IMR-90 (cell line): ENCODE data around the gene CCNDBP1. TPM values are rescaled to one million over a fixed set of nuclear protein-coding genes. Genes with fewer than 3 reads are reported as not detected.

Source experiments
- ATAC-seq: fragments of 200-7000 bp; cut with Tn5 transposase; 2 replicates; pipeline ENCODE4 v1.9.1; 2020; ENCODE audit warnings: low read depth, mild to moderate bottlenecking, moderate library complexity
- BruUV-seq: library from RNA; stranded (reverse); fragments of 400-500 nt; replicated peaks from 2 replicates; lab custom pipeline; 2021; lab: Mats Ljungman, UMichigan
- CTCF ChIA-PET: fragments of 300-600 bp; formaldehyde crosslinking; extraction: SDS; loops from one replicate; lab custom pipeline; 2021; ENCODE audit warnings: antibody characterized with exemption; lab: Yijun Ruan, JAX
- POLR2A ChIA-PET: fragments of 300-600 bp; sonication (Branson Sonifier 250); formaldehyde crosslinking; loops from one replicate; lab custom pipeline; 2022; ENCODE audit warnings: antibody characterized with exemption; ENCODE audit not compliant: unreplicated experiment; lab: Charles Lee
- DNase-seq: peaks from one replicate; pipeline ENCODE4 v3.0.0; 2013
- H2AFZ ChIP-seq: replicated peaks from 2 replicates; pipeline ENCODE3; 2013; ENCODE audit warnings: low read length, mild to moderate bottlenecking; ENCODE audit not compliant: poor library complexity
- H2AK5ac ChIP-seq: 2 replicates; pipeline ENCODE4 v1.6.1; 2013; ENCODE audit warnings: low read depth, low read length, inconsistent platforms
- H2AK9ac ChIP-seq: replicated peaks from 2 replicates; pipeline ENCODE3; 2013; ENCODE audit warnings: mild to moderate bottlenecking, low read depth, low read length, moderate library complexity; ENCODE audit not compliant: poor library complexity
- H2BK120ac ChIP-seq: 2 replicates; pipeline ENCODE4 v1.6.1; 2013; ENCODE audit warnings: low read depth, low read length, inconsistent platforms
- H2BK15ac ChIP-seq: 3 replicates; pipeline ENCODE4 v1.6.1; 2013; ENCODE audit warnings: low read depth, low read length, inconsistent platforms
- H2BK20ac ChIP-seq: 2 replicates; pipeline ENCODE4 v1.6.1; 2013; ENCODE audit warnings: low read depth, mild to moderate bottlenecking, inconsistent platforms, low read length, moderate library complexity
- H2BK5ac ChIP-seq: 2 replicates; pipeline ENCODE4 v1.6.1; 2013; ENCODE audit warnings: mild to moderate bottlenecking, low read depth, low read length, inconsistent platforms; ENCODE audit not compliant: poor library complexity, severe bottlenecking
- H3K14ac ChIP-seq: replicated peaks from 2 replicates; pipeline ENCODE4 v1.6.1; 2013; ENCODE audit warnings: low read depth, low read length, inconsistent platforms
- H3K18ac ChIP-seq: 2 replicates; pipeline ENCODE4 v1.6.1; 2013; ENCODE audit warnings: low read depth, low read length, control low read depth
- H3K23ac ChIP-seq: 2 replicates; pipeline ENCODE4 v1.6.1; 2013; ENCODE audit warnings: low read depth, low read length, inconsistent platforms
- H3K27ac ChIP-seq: 2 replicates; pipeline ENCODE4 v1.5.1; 2013; ENCODE audit warnings: mild to moderate bottlenecking, control low read depth, low read length; ENCODE audit not compliant: insufficient read depth
- H3K27me3 ChIP-seq: 2 replicates; pipeline ENCODE4 v1.6.1; 2013; ENCODE audit warnings: low read length; ENCODE audit not compliant: control insufficient read depth, insufficient read depth
- H3K36me3 ChIP-seq: 2 replicates; pipeline ENCODE4 v1.6.1; 2013; ENCODE audit warnings: low read length, mixed read lengths; ENCODE audit not compliant: control insufficient read depth, insufficient read depth
- H3K4ac ChIP-seq: 2 replicates; pipeline ENCODE4 v1.6.1; 2013; ENCODE audit warnings: low read depth, low read length, inconsistent platforms
- H3K4me1 ChIP-seq: 2 replicates; pipeline ENCODE4 v1.6.1; 2013; ENCODE audit warnings: low read length, mixed read lengths; ENCODE audit not compliant: control insufficient read depth, insufficient read depth
- H3K4me2 ChIP-seq: 2 replicates; pipeline ENCODE4 v1.6.1; 2013; ENCODE audit warnings: low read depth, mild to moderate bottlenecking, control low read depth, low read length, moderate library complexity
- H3K4me3 ChIP-seq: 2 replicates; pipeline ENCODE4 v1.5.1; 2013; ENCODE audit warnings: low read depth, mild to moderate bottlenecking, control low read depth, low read length, moderate library complexity; ENCODE audit not compliant: insufficient read depth
- H3K56ac ChIP-seq: 2 replicates; pipeline ENCODE4 v1.6.1; 2013; ENCODE audit warnings: low read length, inconsistent platforms; ENCODE audit not compliant: insufficient read depth; ENCODE audit errors: extremely low read depth
- H3K79me1 ChIP-seq, 2 experiments: 2 replicates each; pipeline ENCODE4 v1.6.1; 2013; ENCODE audit warnings: low read length in 2 of 2, inconsistent platforms in 1 of 2, low read depth in 1 of 2
- H3K9ac ChIP-seq: 2 replicates; pipeline ENCODE4 v1.6.1; 2013; ENCODE audit warnings: low read depth, low read length, control low read depth
- H3K9me1 ChIP-seq: 2 replicates; pipeline ENCODE4 v1.6.1; 2013; ENCODE audit warnings: low read length, inconsistent platforms; ENCODE audit not compliant: insufficient read depth
- H3K9me3 ChIP-seq: 2 replicates; pipeline ENCODE4 v1.6.1; 2013; ENCODE audit warnings: low read length; ENCODE audit not compliant: control insufficient read depth, insufficient read depth
- H4K20me1 ChIP-seq: 2 replicates; pipeline ENCODE4 v1.6.1; 2013; ENCODE audit warnings: low read length, inconsistent platforms; ENCODE audit not compliant: insufficient read depth
- H4K5ac ChIP-seq: 2 replicates; pipeline ENCODE4 v1.6.1; 2013; ENCODE audit warnings: mild to moderate bottlenecking, low read depth, low read length, control low read depth
- H4K8ac ChIP-seq, 2 experiments: 2 replicates each; pipeline ENCODE4 v1.6.1; 2013; ENCODE audit warnings: low read depth in 2 of 2, low read length in 2 of 2, control low read depth in 1 of 2, inconsistent platforms in 1 of 2
- H4K91ac ChIP-seq: 2 replicates; pipeline ENCODE4 v1.6.1; 2013; ENCODE audit warnings: low read depth, low read length, inconsistent platforms; ENCODE audit not compliant: insufficient read depth
- CEBPB ChIP-seq: IDR thresholded peaks from 2 replicates; pipeline ENCODE4 v1.6.1; 2012; ENCODE audit warnings: low read depth, low read length, improper control_type of control experiment
- FOS ChIP-seq: fragments of 150-350 bp; IDR thresholded peaks from 2 replicates; pipeline ENCODE4 v1.6.1; 2016; ENCODE audit warnings: low read depth, low read length
- MXI1 ChIP-seq: IDR thresholded peaks from 2 replicates; pipeline ENCODE4 v1.6.1; 2012; ENCODE audit warnings: low read depth, mild to moderate bottlenecking, low read length, moderate library complexity, borderline replicate concordance
- NFE2L2 ChIP-seq: fragments of 150-350 bp; IDR thresholded peaks from 2 replicates; pipeline ENCODE4 v1.6.1; 2016; ENCODE audit warnings: low read depth, mild to moderate bottlenecking, low read length
- WGBS, 2 experiments: methylation state at CpG; one replicate each; pipeline versions ENCODE4 v1.1.5 to v1.1.7; 2013; ENCODE audit warnings: missing lambda C conversion rate in 2 of 2; ENCODE audit not compliant: insufficient read length in 1 of 2; ENCODE audit errors: extremely low coverage in 2 of 2; 5-methylcytosine and 5-hydroxymethylcytosine counted together
- dilution Hi-C: fragments of 300-500 bp; cut with HindIII; formaldehyde crosslinking; loops from one replicate; pipeline ENCODE4 v1.14.3; 2018; ENCODE audit warnings: low sequenced_read_pairs; ENCODE audit not compliant: unreplicated experiment
- in situ Hi-C: fragments of 300-500 bp; cut with MboI; formaldehyde crosslinking; loops from 3 replicates; pipeline ENCODE4 v1.14.3; 2019; ENCODE audit warnings: low sequenced_read_pairs, inconsistent platforms, mixed read lengths
- intact Hi-C: fragments of 100-400 bp; cut with micrococcal nuclease; formaldehyde crosslinking; loops from 2 replicates; pipeline ENCODE4 v1.10.0; 2022
- polyA plus RNA-seq, 3 experiments: library from polyadenylated mRNA; depleted of rRNA; stranded (reverse); fragments of >200 nt; gene quantifications; 2 replicates each; pipeline ENCODE4 v1.2.3, GENCODE V29; 2012; ENCODE audit warnings: low replicate concordance in 1 of 3
- total RNA-seq: library from RNA; depleted of rRNA; stranded (reverse); fragments of >200 nt; gene quantifications from 2 replicates; pipeline ENCODE4 v1.2.3, GENCODE V29; 2012

CCNDBP1 gene
- total and polyA plus RNA-seq, 2 of the 4 experiments (the other 2 are of a cell fraction) = 34.9 to 40.3 TPM

DNA sequence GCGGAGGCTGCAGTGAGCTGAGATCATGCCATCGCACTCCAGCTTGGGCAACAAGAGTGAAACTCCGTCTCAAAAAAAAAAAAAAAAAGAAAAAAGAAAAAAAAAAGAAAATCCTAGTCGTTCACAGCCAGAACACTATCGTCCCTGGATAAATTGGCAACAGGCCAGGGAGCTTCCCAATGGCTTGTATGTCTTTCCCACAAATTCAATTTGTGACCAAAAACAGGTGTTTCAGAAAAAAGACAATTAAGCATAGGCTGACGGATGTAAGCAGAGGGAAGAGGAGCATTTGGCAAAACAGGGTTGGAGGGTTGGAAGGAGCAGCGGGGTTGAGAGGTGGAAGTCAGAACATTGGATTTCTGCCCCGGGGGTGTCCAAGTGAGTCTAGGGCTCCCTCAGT is 27.1 kb downstream of the CCNDBP1 start:
- Histone ChIP-seq H3K18ac (no peak overlapping the region), H2AK5ac (no peak overlapping the region), H4K91ac (no peak overlapping the region), H3K36me3 (no peaks in the 10 kb centered on the region), H2AK9ac (no peak overlapping the region), H3K9ac (no peak overlapping the region), H3K27me3 (peaks cover 58% of the 10 kb centered on the region), H2BK20ac (no peak overlapping the region), H4K5ac (no peak overlapping the region), H3K23ac (no peak overlapping the region), H3K4ac (no peak overlapping the region), H4K20me1 (no peaks in the 10 kb centered on the region), H3K14ac (no peak overlapping the region), H2BK120ac (no peak overlapping the region), H4K8ac (no peak overlapping the region), H3K4me3 (no peak overlapping the region), H3K9me3 (no peaks in the 10 kb centered on the region), H3K4me2 (no peak overlapping the region), H2BK15ac (no peak overlapping the region), H3K9me1 (no peaks in the 10 kb centered on the region; the same call in 1 of the 2 replicates), H3K79me1 (no peaks in the 10 kb centered on the region), H3K56ac (no peak overlapping the region), H2BK5ac (no peak overlapping the region), H3K4me1 (no peaks in the 10 kb centered on the region), H3K27ac (no peak overlapping the region), H2AFZ (no peak overlapping the region)
- ATAC-seq = no peak
- dilution Hi-C loops = no loop called here
- no TSS peak for BruUV-seq
- POLR2A ChIA-PET = no interaction called here
- WGBS, 2 experiments = no CpG with 5 or more reads among the region's 8 CpGs
- CTCF ChIA-PET = no interaction called here
- DNase-seq = no peak
- intact Hi-C loops = no loop called here
- in situ Hi-C loops = no loop called here
- TF ChIP-seq FOS = no peak
- TF ChIP-seq NFE2L2 = no peak
- TF ChIP-seq CEBPB = no peak
- TF ChIP-seq MXI1 = no peak
